Fibroblast of the aortic adventitia (primary cell): ENCODE measurements around the gene KIAA1328. TPM values are rescaled to one million over a fixed set of nuclear protein-coding genes. Genes with fewer than 3 reads are reported as not detected.

Source experiments
- DNase-seq: peaks from one replicate; pipeline ENCODE4 v3.0.0-alpha.2; 2010; ENCODE audit warnings: low read depth
- H3K4me3 ChIP-seq: 2 replicates; pipeline ENCODE4 v1.5.1; 2011; ENCODE audit warnings: low read depth, mild to moderate bottlenecking, control low read depth, low read length, moderate library complexity
- CTCF ChIP-seq: IDR thresholded peaks from 2 replicates; pipeline ENCODE4 v1.5.1; 2011; ENCODE audit warnings: mild to moderate bottlenecking, low read length, control low read depth, inconsistent platforms; ENCODE audit not compliant: insufficient read depth
- total RNA-seq: library from RNA; depleted of rRNA; stranded (reverse); fragments of >200 nt; gene quantifications from 2 replicates; pipeline ENCODE4 v1.2.3, GENCODE V29; 2012; ENCODE audit warnings: low replicate concordance

Gene KIAA1328
- total RNA-seq, 1 donor, result 13.6 TPM

GRCh38 chr18:36950960-36951359 is 122.0 kb downstream of the KIAA1328 start:
- no peak overlapping the region for H3K4me3 ChIP-seq
- no peak for TF ChIP-seq CTCF
- DNase-seq, result no peak

GRCh38 chr18:36953047-36953446 is 124.1 kb downstream of the KIAA1328 start:
- no peak overlapping the region for H3K4me3 ChIP-seq
- no peak for TF ChIP-seq CTCF
- no peak for DNase-seq

- TF ChIP-seq CTCF, result no peak
- no peak overlapping the region for H3K4me3 ChIP-seq
- DNase-seq, result no peak
These were observed 131.1 kb downstream of the KIAA1328 start for GRCh38 chr18:36960038-36960437.

GRCh38 chr18:36963464-36963863 is 134.5 kb downstream of the KIAA1328 start:
- TF ChIP-seq CTCF, result no peak
- no peak overlapping the region for H3K4me3 ChIP-seq
- DNase-seq, result no peak

GRCh38 chr18:36974686-36975085 is 145.8 kb downstream of the KIAA1328 start:
- no peak overlapping the region for H3K4me3 ChIP-seq
- no peak for TF ChIP-seq CTCF
- DNase-seq, result no peak

GRCh38 chr18:36977121-36977520 is 148.2 kb downstream of the KIAA1328 start:
- DNase-seq, result no peak
- no peak for TF ChIP-seq CTCF
- no peak overlapping the region for H3K4me3 ChIP-seq

- no peak overlapping the region for H3K4me3 ChIP-seq
- TF ChIP-seq CTCF, result no peak
- peak; percentile 6 for DNase-seq
These were observed 164.1 kb downstream of the KIAA1328 start for GRCh38 chr18:36993068-36993467.
